ENCODE measurements around the gene ZBTB20.

Gene ZBTB20

DNA sequence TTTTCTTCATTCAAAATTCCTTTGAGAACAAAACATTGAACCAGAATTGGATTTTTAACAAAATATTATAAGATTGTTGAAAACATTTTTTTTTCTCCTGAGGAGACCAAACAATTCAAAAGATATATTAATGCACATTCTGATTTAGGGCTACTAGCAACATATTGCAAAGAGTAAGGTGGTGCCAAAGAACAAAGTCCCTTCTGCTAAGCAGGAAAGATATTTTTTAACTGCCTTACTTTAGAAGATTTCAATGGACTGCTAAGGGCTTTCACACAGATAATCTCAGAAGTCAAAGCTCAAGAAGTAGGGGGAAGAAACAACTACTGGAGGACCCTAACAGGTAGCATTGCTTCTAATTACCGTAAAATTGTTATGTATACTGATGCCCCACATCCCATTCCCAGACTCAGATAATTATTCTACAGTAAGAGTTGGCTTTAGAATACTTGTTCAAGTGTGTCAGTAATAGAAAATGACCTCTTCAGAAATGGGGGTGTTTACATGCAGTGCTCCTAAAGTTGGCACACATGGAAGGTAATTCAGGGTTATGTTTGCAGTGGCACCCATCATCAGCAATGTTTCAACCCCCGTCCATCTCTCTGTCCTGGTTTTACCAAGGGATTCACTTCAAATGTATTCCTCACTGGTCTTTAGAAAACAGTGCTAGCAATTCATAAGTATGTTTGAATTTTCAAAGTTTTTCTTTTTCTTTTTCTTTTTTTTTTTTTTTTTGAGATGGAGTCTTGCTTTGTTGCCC is 354.7 kb downstream of the ZBTB20 start:
- no peaks in the 10 kb centered on the region for H3K9me3 ChIP-seq (replicated peaks; ENCODE audit: insufficient read depth, low read length)
- no peaks in the 10 kb centered on the region for H3F3A ChIP-seq (ENCODE audit: insufficient read depth, low read length)
- H3K4me2 ChIP-seq (ENCODE audit: low read depth, low read length), result no peak overlapping the region
- no peak for DNase-seq
- no peaks in the 10 kb centered on the region for H3K4me1 ChIP-seq (ENCODE audit: low read length)
- H3K27me3 ChIP-seq (replicated peaks; ENCODE audit: insufficient read depth, low read length), result no peaks in the 10 kb centered on the region
- no peak overlapping the region for H3K27ac ChIP-seq (ENCODE audit: low read length)
- no peaks in the 10 kb centered on the region for H4K20me1 ChIP-seq (ENCODE audit: insufficient read depth, low read length)
- H3K9ac ChIP-seq (ENCODE audit: low read length), result no peak overlapping the region
- no peaks in the 10 kb centered on the region for H3K79me2 ChIP-seq (ENCODE audit: low read length)
- H3K9me2 ChIP-seq (replicated peaks; ENCODE audit: insufficient read depth, low read length), result no peaks in the 10 kb centered on the region
- no peak overlapping the region for H3K4me3 ChIP-seq (ENCODE audit: low read length)
- TF ChIP-seq EZH2phosphoT487 (IDR thresholded peaks at IDR 0.05; ENCODE audit: low read length) (no peak), EZH2 (optimal IDR thresholded peaks at IDR 0.05; ENCODE audit: low read depth, low read length) (no peak), CTCF (IDR thresholded peaks at IDR 0.05; ENCODE audit: low read length) (no peak)
- H2AFZ ChIP-seq (ENCODE audit: low read length), result no peak overlapping the region
- H3K36me3 ChIP-seq (replicated peaks; ENCODE audit: insufficient read depth, low read length), result no peaks in the 10 kb centered on the region

- TF ChIP-seq EZH2phosphoT487 (IDR thresholded peaks at IDR 0.05; ENCODE audit: low read length) (no peak), EZH2 (optimal IDR thresholded peaks at IDR 0.05; ENCODE audit: low read depth, low read length) (no peak), CTCF (IDR thresholded peaks at IDR 0.05; ENCODE audit: low read length) (no peak)
- no peaks in the 10 kb centered on the region for H3K9me2 ChIP-seq (replicated peaks; ENCODE audit: insufficient read depth, low read length)
- no peaks in the 10 kb centered on the region for H3K79me2 ChIP-seq (ENCODE audit: low read length)
- no peak for DNase-seq
- H4K20me1 ChIP-seq (ENCODE audit: insufficient read depth, low read length), result no peaks in the 10 kb centered on the region
- H3K4me1 ChIP-seq (ENCODE audit: low read length), result no peaks in the 10 kb centered on the region
- no peaks in the 10 kb centered on the region for H3K9me3 ChIP-seq (replicated peaks; ENCODE audit: insufficient read depth, low read length)
- H3K36me3 ChIP-seq (replicated peaks; ENCODE audit: insufficient read depth, low read length), result no peaks in the 10 kb centered on the region
- H3F3A ChIP-seq (ENCODE audit: insufficient read depth, low read length), result no peaks in the 10 kb centered on the region
- H3K4me3 ChIP-seq (ENCODE audit: low read length), result no peak overlapping the region
- H3K4me2 ChIP-seq (ENCODE audit: low read depth, low read length), result no peak overlapping the region
- H3K9ac ChIP-seq (ENCODE audit: low read length), result no peak overlapping the region
- H3K27ac ChIP-seq (ENCODE audit: low read length), result no peak overlapping the region
- H3K27me3 ChIP-seq (replicated peaks; ENCODE audit: insufficient read depth, low read length), result no peaks in the 10 kb centered on the region
- H2AFZ ChIP-seq (ENCODE audit: low read length), result no peak overlapping the region
Observed at GRCh38 chr3:114790752-114791151, 356.3 kb downstream of the ZBTB20 start.

GRCh38 chr3:114789803-114790202 is 357.3 kb downstream of the ZBTB20 start:
- H3K9me3 ChIP-seq (replicated peaks; ENCODE audit: insufficient read depth, low read length), result no peaks in the 10 kb centered on the region
- no peak overlapping the region for H3K27ac ChIP-seq (ENCODE audit: low read length)
- no peak overlapping the region for H3K4me2 ChIP-seq (ENCODE audit: low read depth, low read length)
- TF ChIP-seq EZH2 (optimal IDR thresholded peaks at IDR 0.05; ENCODE audit: low read depth, low read length) (no peak), EZH2phosphoT487 (IDR thresholded peaks at IDR 0.05; ENCODE audit: low read length) (no peak), CTCF (IDR thresholded peaks at IDR 0.05; ENCODE audit: low read length) (no peak)
- H3K9ac ChIP-seq (ENCODE audit: low read length), result no peak overlapping the region
- no peak for DNase-seq
- no peak overlapping the region for H2AFZ ChIP-seq (ENCODE audit: low read length)
- no peaks in the 10 kb centered on the region for H3K79me2 ChIP-seq (ENCODE audit: low read length)
- no peaks in the 10 kb centered on the region for H4K20me1 ChIP-seq (ENCODE audit: insufficient read depth, low read length)
- H3K4me1 ChIP-seq (ENCODE audit: low read length), result no peaks in the 10 kb centered on the region
- H3K36me3 ChIP-seq (replicated peaks; ENCODE audit: insufficient read depth, low read length), result no peaks in the 10 kb centered on the region
- H3K4me3 ChIP-seq (ENCODE audit: low read length), result no peak overlapping the region
- H3F3A ChIP-seq (ENCODE audit: insufficient read depth, low read length), result no peaks in the 10 kb centered on the region
- no peaks in the 10 kb centered on the region for H3K9me2 ChIP-seq (replicated peaks; ENCODE audit: insufficient read depth, low read length)
- H3K27me3 ChIP-seq (replicated peaks; ENCODE audit: insufficient read depth, low read length), result no peaks in the 10 kb centered on the region

All from MM.1S (cell line).